ENCODE results near the gene PAXX.

Gene PAXX

GRCh38 chr9:137009217-137009616 lies 17.0 kb downstream of the PAXX start:
- Histone ChIP-seq H3K4me1 (ENCODE audit: control insufficient read depth, insufficient read depth, low read length) (peaks cover 2% of the 10 kb centered on the region), H3K27ac (ENCODE audit: low read length) (no peak overlapping the region), H3K9ac (ENCODE audit: low read length in 2 of 2) (no peak overlapping the region), H3K27me3 (ENCODE audit: control insufficient read depth in 1 of 2, insufficient read depth in 2 of 2, low read length in 2 of 2) (no peaks in the 10 kb centered on the region), H3K36me3 (ENCODE audit: control insufficient read depth in 2 of 2, insufficient read depth in 2 of 2, low read length in 2 of 2) (no peaks in the 10 kb centered on the region), H3K4me3 (ENCODE audit: low read length in 2 of 2) (no peak overlapping the region), H3K9me3 (ENCODE audit: control insufficient read depth in 2 of 2, low read length in 2 of 2) (no peaks in the 10 kb centered on the region)

GRCh38 chr9:137009938-137010732 lies 17.9 kb downstream of the PAXX start:
- Histone ChIP-seq H3K9me3 (ENCODE audit: control insufficient read depth in 2 of 2, low read length in 2 of 2) (no peaks in the 10 kb centered on the region), H3K4me3 (ENCODE audit: low read length in 2 of 2) (no peak overlapping the region), H3K27ac (ENCODE audit: low read length) (no peak overlapping the region), H3K27me3 (ENCODE audit: control insufficient read depth in 1 of 2, insufficient read depth in 2 of 2, low read length in 2 of 2) (no peaks in the 10 kb centered on the region), H3K4me1 (ENCODE audit: control insufficient read depth, insufficient read depth, low read length) (peaks cover 2% of the 10 kb centered on the region), H3K9ac (ENCODE audit: low read length in 2 of 2) (no peak overlapping the region), H3K36me3 (ENCODE audit: control insufficient read depth in 2 of 2, insufficient read depth in 2 of 2, low read length in 2 of 2) (peaks cover 0 to 2% of the 10 kb centered on the region in 2 donors)

- no peaks in the 10 kb centered on the region for H3K27me3 ChIP-seq (ENCODE audit: control insufficient read depth in 1 of 2, insufficient read depth in 2 of 2, low read length in 2 of 2)
- no peak overlapping the region for H3K27ac ChIP-seq (ENCODE audit: low read length)
- no peaks in the 10 kb centered on the region for H3K9me3 ChIP-seq (ENCODE audit: control insufficient read depth in 2 of 2, low read length in 2 of 2)
- no peak overlapping the region for H3K4me3 ChIP-seq (ENCODE audit: low read length in 2 of 2)
- peaks cover 3 to 5% of the 10 kb centered on the region in 2 donors for H3K36me3 ChIP-seq (ENCODE audit: control insufficient read depth in 2 of 2, insufficient read depth in 2 of 2, low read length in 2 of 2)
- no peak overlapping the region for H3K9ac ChIP-seq (ENCODE audit: low read length in 2 of 2)
- H3K4me1 ChIP-seq (ENCODE audit: control insufficient read depth, insufficient read depth, low read length), result peaks cover 2% of the 10 kb centered on the region
Measured at GRCh38 chr9:137011156-137011555, 18.9 kb downstream of the PAXX start.

GRCh38 chr9:137011907-137012675 lies 19.9 kb downstream of the PAXX start:
- Histone ChIP-seq H3K27ac (ENCODE audit: low read length) (no peak overlapping the region), H3K9ac (ENCODE audit: low read length in 2 of 2) (no peak overlapping the region), H3K27me3 (ENCODE audit: control insufficient read depth in 1 of 2, insufficient read depth in 2 of 2, low read length in 2 of 2) (no peaks in the 10 kb centered on the region), H3K4me1 (ENCODE audit: control insufficient read depth, insufficient read depth, low read length) (peaks cover 2% of the 10 kb centered on the region), H3K9me3 (ENCODE audit: control insufficient read depth in 2 of 2, low read length in 2 of 2) (no peaks in the 10 kb centered on the region), H3K4me3 (ENCODE audit: low read length in 2 of 2) (no peak overlapping the region), H3K36me3 (ENCODE audit: control insufficient read depth in 2 of 2, insufficient read depth in 2 of 2, low read length in 2 of 2) (peaks cover 4 to 7% of the 10 kb centered on the region in 2 donors)

- H3K4me1 ChIP-seq (ENCODE audit: control insufficient read depth, insufficient read depth, low read length), result no peaks in the 10 kb centered on the region
- no peaks in the 10 kb centered on the region for H3K9me3 ChIP-seq (ENCODE audit: control insufficient read depth in 2 of 2, low read length in 2 of 2)
- H3K27me3 ChIP-seq (ENCODE audit: control insufficient read depth in 1 of 2, insufficient read depth in 2 of 2, low read length in 2 of 2), result no peaks in the 10 kb centered on the region
- no peak overlapping the region for H3K4me3 ChIP-seq (ENCODE audit: low read length in 2 of 2)
- no peak overlapping the region for H3K9ac ChIP-seq (ENCODE audit: low read length in 2 of 2)
- H3K27ac ChIP-seq (ENCODE audit: low read length), result no peak overlapping the region
- peaks cover 4 to 9% of the 10 kb centered on the region in 2 donors for H3K36me3 ChIP-seq (ENCODE audit: control insufficient read depth in 2 of 2, insufficient read depth in 2 of 2, low read length in 2 of 2)
Measured at GRCh38 chr9:137012694-137013570, 20.7 kb downstream of the PAXX start.

GRCh38 chr9:137013571-137013940 lies 21.3 kb downstream of the PAXX start:
- Histone ChIP-seq H3K9me3 (ENCODE audit: control insufficient read depth in 2 of 2, low read length in 2 of 2) (no peaks in the 10 kb centered on the region), H3K4me1 (ENCODE audit: control insufficient read depth, insufficient read depth, low read length) (no peaks in the 10 kb centered on the region), H3K9ac (ENCODE audit: low read length in 2 of 2) (no peak overlapping the region), H3K36me3 (ENCODE audit: control insufficient read depth in 2 of 2, insufficient read depth in 2 of 2, low read length in 2 of 2) (peaks cover 4 to 9% of the 10 kb centered on the region in 2 donors), H3K4me3 (ENCODE audit: low read length in 2 of 2) (no peak overlapping the region), H3K27me3 (ENCODE audit: control insufficient read depth in 1 of 2, insufficient read depth in 2 of 2, low read length in 2 of 2) (no peaks in the 10 kb centered on the region), H3K27ac (ENCODE audit: low read length) (no peak overlapping the region)

- H3K27ac ChIP-seq (ENCODE audit: low read length), result no peak overlapping the region
- no peaks in the 10 kb centered on the region for H3K4me1 ChIP-seq (ENCODE audit: control insufficient read depth, insufficient read depth, low read length)
- no peak overlapping the region for H3K9ac ChIP-seq (ENCODE audit: low read length in 2 of 2)
- no peaks in the 10 kb centered on the region for H3K9me3 ChIP-seq (ENCODE audit: control insufficient read depth in 2 of 2, low read length in 2 of 2)
- H3K36me3 ChIP-seq (ENCODE audit: control insufficient read depth in 2 of 2, insufficient read depth in 2 of 2, low read length in 2 of 2), result peaks cover 4 to 9% of the 10 kb centered on the region in 2 donors
- no peaks in the 10 kb centered on the region for H3K27me3 ChIP-seq (ENCODE audit: control insufficient read depth in 1 of 2, insufficient read depth in 2 of 2, low read length in 2 of 2)
- no peak overlapping the region for H3K4me3 ChIP-seq (ENCODE audit: low read length in 2 of 2)
Measured at GRCh38 chr9:137014166-137014565, 21.9 kb downstream of the PAXX start.

- H3K27me3 ChIP-seq (ENCODE audit: control insufficient read depth in 1 of 2, insufficient read depth in 2 of 2, low read length in 2 of 2), result no peaks in the 10 kb centered on the region
- H3K36me3 ChIP-seq (ENCODE audit: control insufficient read depth in 2 of 2, insufficient read depth in 2 of 2, low read length in 2 of 2), result peaks cover 4 to 9% of the 10 kb centered on the region in 2 donors
- H3K4me1 ChIP-seq (ENCODE audit: control insufficient read depth, insufficient read depth, low read length), result no peaks in the 10 kb centered on the region
- H3K9ac ChIP-seq (ENCODE audit: low read length in 2 of 2), result no peak overlapping the region
- H3K4me3 ChIP-seq (ENCODE audit: low read length in 2 of 2), result no peak overlapping the region
- H3K9me3 ChIP-seq (ENCODE audit: control insufficient read depth in 2 of 2, low read length in 2 of 2), result no peaks in the 10 kb centered on the region
- no peak overlapping the region for H3K27ac ChIP-seq (ENCODE audit: low read length)
Measured at GRCh38 chr9:137014776-137015539, 22.7 kb downstream of the PAXX start.

- Histone ChIP-seq H3K9me3 (ENCODE audit: control insufficient read depth in 2 of 2, low read length in 2 of 2) (no peaks in the 10 kb centered on the region), H3K4me1 (ENCODE audit: control insufficient read depth, insufficient read depth, low read length) (no peaks in the 10 kb centered on the region), H3K4me3 (ENCODE audit: low read length in 2 of 2) (no peak overlapping the region), H3K27ac (ENCODE audit: low read length) (no peak overlapping the region), H3K27me3 (ENCODE audit: control insufficient read depth in 1 of 2, insufficient read depth in 2 of 2, low read length in 2 of 2) (no peaks in the 10 kb centered on the region), H3K9ac (ENCODE audit: low read length in 2 of 2) (no peak overlapping the region), H3K36me3 (ENCODE audit: control insufficient read depth in 2 of 2, insufficient read depth in 2 of 2, low read length in 2 of 2) (peaks cover 4 to 9% of the 10 kb centered on the region in 2 donors)
Measured at GRCh38 chr9:137015540-137015930, 23.3 kb downstream of the PAXX start.

GRCh38 chr9:137015976-137016375 lies 23.8 kb downstream of the PAXX start:
- Histone ChIP-seq H3K27ac (ENCODE audit: low read length) (no peak overlapping the region), H3K36me3 (ENCODE audit: control insufficient read depth in 2 of 2, insufficient read depth in 2 of 2, low read length in 2 of 2) (peaks cover 4 to 9% of the 10 kb centered on the region in 2 donors), H3K27me3 (ENCODE audit: control insufficient read depth in 1 of 2, insufficient read depth in 2 of 2, low read length in 2 of 2) (no peaks in the 10 kb centered on the region), H3K9ac (ENCODE audit: low read length in 2 of 2) (no peak overlapping the region), H3K4me3 (ENCODE audit: low read length in 2 of 2) (no peak overlapping the region), H3K4me1 (ENCODE audit: control insufficient read depth, insufficient read depth, low read length) (no peaks in the 10 kb centered on the region), H3K9me3 (ENCODE audit: control insufficient read depth in 2 of 2, low read length in 2 of 2) (no peaks in the 10 kb centered on the region)

Measured in stomach smooth muscle (tissue), 2 donors.